DOHH2 (cell line): ENCODE data around the gene CASP10.
A peak's percentile ranks its signal among the peaks of the same experiment; 100 is the strongest.

Source experiments
- H3F3A ChIP-seq: fragments of 200-600 bp; sonication (generic), shearing (Covaris generic); 2 replicates; pipeline ENCODE4 v1.6.0; 2016; ENCODE audit warnings: antibody characterized with exemption, mild to moderate bottlenecking; ENCODE audit not compliant: control insufficient read depth, insufficient read depth
- H3K27ac ChIP-seq: fragments of 200-600 bp; sonication (generic); 2 replicates; pipeline ENCODE4 v1.5.1; 2014; ENCODE audit warnings: low read depth, mild to moderate bottlenecking, low read length, moderate library complexity
- H3K27me3 ChIP-seq: fragments of 200-600 bp; sonication (generic); 2 replicates; pipeline ENCODE4 v1.6.1; 2014; ENCODE audit warnings: mild to moderate bottlenecking, low read length, mixed read lengths; ENCODE audit not compliant: control insufficient read depth
- H3K36me3 ChIP-seq: fragments of 200-600 bp; sonication (generic); 2 replicates; pipeline ENCODE4 v1.6.1; 2014; ENCODE audit warnings: mild to moderate bottlenecking, low read length, moderate library complexity, mixed read lengths; ENCODE audit not compliant: control insufficient read depth
- H3K4me1 ChIP-seq: fragments of 200-600 bp; sonication (generic); 2 replicates; pipeline ENCODE4 v1.6.1; 2014; ENCODE audit warnings: mild to moderate bottlenecking, low read length, mixed read lengths; ENCODE audit not compliant: control insufficient read depth
- H3K4me2 ChIP-seq: fragments of 200-600 bp; sonication (generic); 2 replicates; pipeline ENCODE4 v1.6.0; 2014; ENCODE audit warnings: mild to moderate bottlenecking, low read length, moderate library complexity
- H3K4me3 ChIP-seq: fragments of 200-600 bp; sonication (generic); 2 replicates; pipeline ENCODE4 v1.5.1; 2014; ENCODE audit warnings: mild to moderate bottlenecking, low read length, mixed read lengths
- H3K79me2 ChIP-seq: fragments of 200-600 bp; sonication (generic); 2 replicates; pipeline ENCODE4 v1.6.1; 2014; ENCODE audit warnings: mild to moderate bottlenecking, low read length, mixed read lengths; ENCODE audit not compliant: control insufficient read depth
- H3K9me2 ChIP-seq: fragments of 200-600 bp; sonication (generic); replicated peaks from 2 replicates; pipeline ENCODE4 v1.6.1; 2014; ENCODE audit warnings: mild to moderate bottlenecking, low read length, mixed read lengths; ENCODE audit not compliant: control insufficient read depth
- H3K9me3 ChIP-seq: fragments of 200-600 bp; sonication (generic); 2 replicates; pipeline ENCODE4 v1.6.1; 2014; ENCODE audit warnings: antibody characterized with exemption, low read length, mixed read lengths; ENCODE audit not compliant: control insufficient read depth, insufficient read depth
- H4K20me1 ChIP-seq: fragments of 200-600 bp; sonication (generic); 2 replicates; pipeline ENCODE4 v1.6.0; 2014; ENCODE audit warnings: low read depth, mild to moderate bottlenecking, antibody characterized with exemption, low read length, moderate library complexity; ENCODE audit not compliant: control insufficient read depth, insufficient read depth
- CTCF ChIP-seq: fragments of 200-600 bp; sonication (generic); IDR thresholded peaks from one replicate; pipeline ENCODE4 v1.5.1; 2014; ENCODE audit warnings: antibody characterized with exemption, mild to moderate bottlenecking, low read depth, low read length; ENCODE audit not compliant: poor library complexity, severe bottlenecking
- EZH2phosphoT487 ChIP-seq: fragments of 200-600 bp; sonication (generic); IDR thresholded peaks from 2 replicates; pipeline ENCODE4 v1.6.1; 2017; ENCODE audit warnings: borderline replicate concordance, mild to moderate bottlenecking, antibody characterized with exemption, low read length, moderate library complexity, mixed read lengths

Gene CASP10

DNA sequence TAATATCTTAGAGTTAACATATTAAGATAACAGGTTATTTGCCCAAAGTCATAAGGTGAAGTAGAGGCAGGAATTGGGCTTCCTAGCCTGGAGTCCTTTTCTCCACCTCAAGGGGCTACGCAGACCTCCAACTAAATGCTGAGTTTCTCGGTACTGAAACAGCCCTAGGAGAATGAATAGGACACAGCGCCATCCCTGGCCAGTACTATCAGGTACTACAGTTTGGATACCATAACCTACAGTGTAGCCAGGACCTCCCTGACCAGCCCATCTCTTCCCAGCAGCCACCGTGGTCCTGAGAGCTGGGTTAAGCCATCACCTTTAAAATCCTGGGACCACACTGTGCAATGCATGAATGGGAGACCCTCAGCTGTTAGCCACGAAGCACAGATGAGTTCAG lies 93.0 kb downstream of the CASP10 start:
- no peaks in the 10 kb centered on the region for H3K9me2 ChIP-seq
- no peaks in the 10 kb centered on the region for H3K4me1 ChIP-seq
- H3K4me2 ChIP-seq = no peak overlapping the region
- no peaks in the 10 kb centered on the region for H3K79me2 ChIP-seq
- H3K4me3 ChIP-seq = no peak overlapping the region
- no peak overlapping the region for H3K27ac ChIP-seq
- TF ChIP-seq CTCF = peak; percentile 19
- TF ChIP-seq EZH2phosphoT487 = no peak
- H3K27me3 ChIP-seq = no peaks in the 10 kb centered on the region
- no peaks in the 10 kb centered on the region for H3K9me3 ChIP-seq
- H3F3A ChIP-seq = no peaks in the 10 kb centered on the region
- peaks cover 69% of the 10 kb centered on the region for H3K36me3 ChIP-seq
- no peaks in the 10 kb centered on the region for H4K20me1 ChIP-seq

GRCh38 chr2:201276511-201276910 lies 93.6 kb downstream of the CASP10 start:
- Histone ChIP-seq H3F3A (no peaks in the 10 kb centered on the region), H3K4me3 (no peak overlapping the region), H3K79me2 (no peaks in the 10 kb centered on the region), H3K9me2 (no peaks in the 10 kb centered on the region), H3K36me3 (peaks cover 64% of the 10 kb centered on the region), H4K20me1 (no peaks in the 10 kb centered on the region), H3K4me1 (no peaks in the 10 kb centered on the region), H3K9me3 (no peaks in the 10 kb centered on the region), H3K4me2 (no peak overlapping the region), H3K27me3 (no peaks in the 10 kb centered on the region), H3K27ac (no peak overlapping the region)
- TF ChIP-seq CTCF = no peak
